Stimulated activated CD4-positive, alpha-beta T cell treated with anti-CD3 and anti-CD28 coated beads, Interleukin-1b, Interleukin-23, amount 100 ng/mL, for 24 hours (primary cell): ENCODE measurements around the gene SPON1.

Experiments used
- DNase-seq, 4 experiments: peaks; one replicate each; pipeline ENCODE4 v3.0.0-alpha.2; 2020; ENCODE audit warnings: low read depth in 4 of 4, low spot score in 1 of 4

SPON1 gene

GRCh38 chr11:14036469-14036868 is 73.9 kb downstream of the SPON1 start:
- no peak for DNase-seq

- no peak for DNase-seq
Measured at GRCh38 chr11:14041040-14041439, 78.5 kb downstream of the SPON1 start.

- DNase-seq: no peak
Measured at GRCh38 chr11:14041565-14041964, 79.0 kb downstream of the SPON1 start.

GRCh38 chr11:14042686-14043465 is 80.4 kb downstream of the SPON1 start:
- DNase-seq: no peak

- no peak for DNase-seq
Measured at GRCh38 chr11:14044916-14045315, 82.4 kb downstream of the SPON1 start.

DNA sequence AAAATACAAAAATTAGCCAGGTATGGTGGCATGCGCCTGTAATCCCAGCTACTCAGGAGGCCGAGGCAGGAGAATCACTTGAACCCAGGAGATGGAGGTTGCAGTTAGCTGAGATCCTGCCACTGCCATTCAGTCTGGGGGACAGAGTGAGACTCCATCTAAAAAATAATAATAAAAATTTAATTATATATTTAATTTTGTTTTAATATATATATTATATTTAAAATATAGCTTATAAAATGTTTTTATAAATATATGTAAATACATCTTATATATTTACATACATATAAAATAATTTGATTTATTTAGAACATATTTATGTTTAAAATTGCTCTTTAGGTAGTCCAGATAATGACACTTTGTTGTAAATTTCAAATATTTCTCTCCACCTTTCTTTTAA is 82.9 kb downstream of the SPON1 start:
- DNase-seq: no peak

DNA sequence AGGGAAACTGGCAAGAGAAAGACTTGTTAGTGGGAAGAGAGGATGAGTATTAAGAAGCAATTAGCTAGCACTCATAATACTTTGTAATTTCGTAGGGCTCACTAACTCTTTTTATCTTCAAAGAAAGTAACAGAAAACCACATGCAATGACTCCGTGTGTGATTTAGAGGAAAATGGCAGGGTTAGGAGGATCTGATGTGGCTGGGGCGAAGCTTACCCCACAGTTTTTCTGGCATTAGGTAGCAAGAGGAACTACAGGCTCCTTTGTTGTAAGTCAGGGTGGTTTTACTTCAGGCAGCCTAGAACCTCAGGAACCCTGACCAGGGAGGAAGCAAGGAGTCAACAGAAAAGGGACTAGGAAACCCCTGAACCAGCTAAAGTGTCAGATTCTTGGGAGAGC is 89.7 kb downstream of the SPON1 start:
- DNase-seq: no peak

- DNase-seq: no peak
Measured at GRCh38 chr11:14054116-14055107, 91.9 kb downstream of the SPON1 start.

GRCh38 chr11:14055936-14056335 is 93.4 kb downstream of the SPON1 start:
- DNase-seq: no peak

DNA sequence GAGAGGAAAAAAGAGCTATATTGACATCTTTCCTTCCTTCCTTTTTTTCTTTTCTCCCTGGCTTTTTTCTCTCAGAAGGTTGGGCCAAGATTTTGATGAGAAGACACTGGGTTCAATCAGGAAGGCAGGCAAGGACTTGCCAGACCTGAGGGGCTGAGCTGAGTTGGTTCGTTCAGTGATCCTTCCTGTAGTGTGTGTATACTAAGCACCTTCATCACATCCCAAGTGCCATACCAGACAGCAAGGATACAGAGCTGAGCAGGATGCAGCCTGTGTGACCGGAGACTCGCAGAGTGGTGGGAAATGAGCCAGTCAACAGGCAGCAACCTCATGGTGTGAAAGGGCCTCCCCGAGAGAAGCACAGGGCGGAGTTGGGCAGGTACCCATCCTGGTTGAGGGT is 95.5 kb downstream of the SPON1 start:
- no peak for DNase-seq

DNA sequence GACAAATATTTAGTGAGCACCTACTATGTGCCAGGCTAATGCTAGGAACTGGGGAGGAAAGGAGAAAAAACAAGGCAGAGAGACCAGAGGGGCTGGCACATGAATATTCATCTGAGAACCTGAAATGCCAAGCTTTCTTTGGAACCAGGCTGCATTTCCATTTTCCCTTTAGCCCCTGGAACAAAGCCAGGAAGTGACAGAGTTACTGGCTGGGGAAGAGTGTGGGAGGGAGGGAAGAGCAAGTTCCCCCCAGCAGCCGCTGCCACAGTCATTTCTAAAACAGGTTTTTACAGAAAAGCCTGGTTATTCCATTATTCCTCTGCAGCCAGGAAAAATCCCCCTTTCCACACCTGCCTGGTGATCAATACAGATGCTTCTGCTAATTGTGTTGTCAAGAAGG is 97.0 kb downstream of the SPON1 start:
- DNase-seq: no peak

DNA sequence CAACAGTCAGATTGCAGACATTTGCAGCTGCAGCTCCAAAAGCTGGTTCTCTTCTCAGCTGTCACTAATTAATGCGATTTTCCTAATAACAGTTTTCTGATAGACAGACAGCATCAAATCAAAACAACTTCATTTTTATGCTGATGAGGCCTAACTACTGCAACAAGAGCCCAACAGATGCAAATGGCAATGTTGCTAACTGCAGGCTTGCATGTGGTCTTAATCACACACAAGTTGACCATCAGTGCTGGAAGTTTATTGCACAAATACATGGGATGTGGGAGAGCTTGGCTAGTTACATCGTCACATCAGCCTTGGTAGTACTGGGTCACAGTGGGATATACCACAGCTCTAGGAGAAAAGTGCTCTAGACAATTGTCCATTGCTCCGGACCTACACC is 99.2 kb downstream of the SPON1 start:
- DNase-seq: no peak

DNA sequence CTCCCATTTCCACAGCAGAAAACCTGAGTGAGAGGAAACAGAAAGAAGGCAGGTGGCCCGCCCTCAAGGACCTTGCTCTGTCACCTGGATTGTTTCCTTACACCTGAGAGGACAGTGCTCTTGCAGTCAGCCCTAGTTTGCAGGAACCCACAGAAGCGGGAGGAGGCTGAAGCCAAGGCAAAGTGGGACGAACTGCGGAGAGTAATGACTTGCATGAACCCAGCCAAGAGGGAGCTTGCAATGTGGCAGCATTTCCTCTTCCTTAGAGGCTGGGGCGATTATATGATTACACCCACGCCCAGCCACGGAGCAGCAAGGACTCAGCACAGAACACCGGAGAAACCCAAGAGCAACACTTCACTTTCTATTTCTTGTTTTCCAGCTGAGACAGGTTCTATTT is 102.6 kb downstream of the SPON1 start:
- DNase-seq: peak in 2 of 4 experiments; percentile 2 to 6

DNA sequence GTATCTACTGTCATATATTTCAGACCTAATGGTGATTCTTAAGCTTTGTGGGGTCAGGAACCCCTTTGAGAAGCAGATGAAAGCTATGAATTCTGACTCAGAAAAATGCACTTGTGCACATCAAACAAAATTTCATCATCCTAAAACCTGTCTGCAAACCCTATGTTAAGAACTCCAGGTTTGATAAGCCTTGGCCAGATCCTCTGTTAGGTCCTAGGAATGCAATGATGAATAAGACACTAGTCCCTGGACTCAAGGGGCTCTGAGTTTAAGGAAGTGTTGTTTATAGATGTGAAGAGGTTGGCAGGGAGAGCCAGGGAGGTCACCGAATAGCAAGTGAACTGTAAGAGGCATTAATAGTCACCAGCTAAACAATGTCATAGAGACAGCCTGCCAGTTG is 103.2 kb downstream of the SPON1 start:
- DNase-seq: no peak

DNA sequence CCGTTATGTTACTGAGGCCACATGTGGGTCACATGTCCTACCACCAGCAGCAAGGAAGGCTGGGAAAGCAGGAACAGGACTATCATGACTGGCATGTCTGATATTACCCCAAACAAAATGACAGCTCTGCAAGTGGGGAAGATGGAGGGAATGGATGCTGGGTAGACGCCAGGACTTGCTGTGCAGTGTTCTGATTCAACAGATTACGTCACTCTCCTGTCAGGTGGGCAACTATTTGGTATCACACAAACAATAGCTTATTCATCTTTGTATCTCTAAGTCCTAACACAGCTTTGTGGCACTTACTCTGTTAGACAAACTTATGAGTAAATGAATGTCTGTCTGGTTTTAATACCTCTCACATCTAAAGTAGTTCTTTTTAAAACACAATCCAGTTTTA is 105.2 kb downstream of the SPON1 start:
- no peak for DNase-seq

DNA sequence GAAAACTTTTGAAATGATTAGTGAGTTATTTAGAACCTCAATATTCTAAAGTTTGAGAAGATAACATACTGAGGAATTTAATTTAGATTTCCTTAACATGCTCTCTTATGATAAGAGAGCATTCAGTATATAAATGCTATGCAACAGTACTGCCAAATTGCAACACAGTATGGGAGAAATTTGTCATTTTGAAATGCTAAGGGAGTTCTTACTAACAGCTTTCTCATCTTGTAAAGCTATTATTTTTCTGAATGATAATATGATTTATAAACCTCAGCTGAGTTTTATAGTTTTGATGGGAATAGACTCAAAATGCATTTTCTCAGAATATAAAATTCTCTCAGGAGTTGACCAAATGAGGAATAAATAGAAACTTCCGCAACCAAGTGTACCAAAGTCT is 108.4 kb downstream of the SPON1 start:
- no peak for DNase-seq

GRCh38 chr11:14073849-14074476 is 111.4 kb downstream of the SPON1 start:
- DNase-seq: no peak

GRCh38 chr11:14075118-14076078 is 112.9 kb downstream of the SPON1 start:
- peak; percentile 9 to 49 (median 24) for DNase-seq

- no peak for DNase-seq
Measured at GRCh38 chr11:14079011-14079410, 116.5 kb downstream of the SPON1 start.

GRCh38 chr11:14079797-14080196 is 117.3 kb downstream of the SPON1 start:
- no peak for DNase-seq
